HG03521 (cell line): ENCODE measurements around the gene CYSRT1.

Experiments used
- ATAC-seq: cut with Tn5 transposase; IDR thresholded peaks from one replicate; pipeline ENCODE4 v1.9.1; 2021; ENCODE audit warnings: mild to moderate bottlenecking, moderate library complexity; ENCODE audit not compliant: unreplicated experiment

The CYSRT1 gene

DNA sequence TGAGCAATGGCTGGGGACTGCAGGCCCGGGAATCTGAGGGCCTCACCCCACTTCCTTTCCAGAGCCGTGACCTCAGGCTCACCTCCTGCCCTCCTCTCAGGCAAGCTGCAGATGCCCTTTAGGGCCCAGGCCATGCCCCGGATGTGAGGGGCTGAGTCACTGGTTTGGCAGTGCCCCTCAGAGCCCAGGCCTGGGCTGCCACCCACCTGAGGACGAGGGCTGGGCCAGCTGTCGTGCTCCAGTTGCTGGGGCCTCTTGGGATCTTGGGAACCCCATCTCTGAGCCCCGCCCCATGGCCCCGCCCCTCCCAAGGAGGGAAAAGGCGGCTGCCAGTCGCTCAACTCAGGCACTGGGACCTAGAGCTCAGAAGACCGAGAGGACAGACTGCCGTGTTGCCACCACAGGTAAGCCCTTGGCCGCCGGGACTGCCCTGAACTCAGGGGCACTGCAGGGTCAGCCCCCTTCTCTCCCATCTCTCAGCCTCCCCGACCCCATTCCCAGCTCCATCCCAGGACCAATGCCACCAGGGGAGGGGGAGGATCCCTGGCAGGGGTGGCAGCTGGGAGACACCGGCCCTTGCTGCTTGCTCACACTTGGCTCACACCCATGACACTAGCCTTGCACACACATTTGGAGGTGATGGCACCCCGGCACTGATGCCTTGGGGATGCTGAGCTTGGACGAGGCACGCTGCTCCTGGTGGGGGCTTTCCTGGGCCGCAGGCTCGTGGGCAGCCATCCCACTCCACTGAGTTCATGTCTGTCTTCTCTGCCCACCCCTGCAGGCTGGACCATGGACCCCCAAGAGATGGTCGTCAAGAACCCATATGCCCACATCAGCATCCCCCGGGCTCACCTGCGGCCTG is at the start of gene CYSRT1:
TSS of gene CYSRT1 (plus strand) at position 345 of the 865 bp plus-strand sequence. CDS start at position 793, 448 bp downstream.
- ATAC-seq = no peak

- no peak for ATAC-seq
Measured at GRCh38 chr9:137175345-137175961, 49.5 kb upstream of the CYSRT1 start.

- no peak for ATAC-seq
Measured at GRCh38 chr9:137176302-137177182, 48.4 kb upstream of the CYSRT1 start.

DNA sequence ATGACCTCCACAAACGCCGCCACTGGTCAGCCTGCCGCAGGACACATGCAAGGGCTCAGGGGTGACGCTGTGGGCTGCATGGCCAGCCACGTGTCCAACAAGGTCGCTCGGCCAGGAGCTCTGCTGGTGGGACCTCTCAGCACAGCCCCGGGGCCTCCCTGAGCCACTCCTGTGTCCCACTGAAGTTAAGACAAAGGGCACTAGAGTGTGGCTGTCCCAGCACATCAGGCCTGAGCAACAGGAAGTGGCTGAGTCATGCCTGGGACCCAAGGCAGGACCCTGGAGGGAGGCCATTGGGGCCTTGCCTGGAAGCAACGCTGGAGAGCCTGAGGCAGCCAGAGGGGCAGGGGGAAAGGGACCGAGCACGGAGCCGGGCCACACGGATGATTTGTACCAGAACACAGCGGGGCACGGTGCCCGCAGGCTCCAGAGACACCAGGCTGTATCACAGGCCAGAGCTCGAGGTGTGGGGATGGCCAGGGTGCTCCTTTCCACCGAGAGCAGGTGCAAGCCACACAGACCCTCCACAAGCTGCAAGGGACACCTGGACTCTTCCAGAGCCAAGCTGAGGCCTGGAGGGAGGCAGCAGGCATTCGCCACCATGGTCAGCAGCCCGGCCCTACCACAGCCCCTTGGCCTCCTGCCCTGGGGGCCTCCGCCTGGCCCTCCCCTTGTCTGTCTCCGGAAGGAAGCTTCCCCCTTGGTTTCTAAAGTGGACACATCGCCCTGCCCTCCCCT is 46.6 kb upstream of the CYSRT1 start:
- ATAC-seq = no peak

GRCh38 chr9:137178939-137179630 is 45.9 kb upstream of the CYSRT1 start:
- ATAC-seq = no peak

DNA sequence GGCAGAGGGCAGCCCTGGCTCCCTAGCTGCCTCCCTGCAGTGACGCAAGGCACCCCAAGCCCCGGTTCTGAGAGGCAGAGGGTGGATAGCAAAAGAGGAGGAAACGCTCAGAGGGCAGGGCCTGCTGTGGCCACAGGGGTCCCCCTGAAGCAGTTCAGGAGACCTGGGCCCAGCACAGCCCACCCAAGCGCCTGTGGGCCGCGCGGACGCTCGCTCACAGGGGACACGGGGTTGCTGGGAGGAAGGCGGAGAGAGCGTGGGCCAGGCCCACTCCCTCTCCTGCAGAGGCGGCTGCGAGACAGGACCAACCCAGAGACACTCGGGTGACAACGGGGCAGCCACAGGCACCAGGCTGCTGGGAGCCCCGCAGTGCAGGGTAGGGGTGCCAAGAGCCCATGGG is 45.2 kb upstream of the CYSRT1 start:
- no peak for ATAC-seq

DNA sequence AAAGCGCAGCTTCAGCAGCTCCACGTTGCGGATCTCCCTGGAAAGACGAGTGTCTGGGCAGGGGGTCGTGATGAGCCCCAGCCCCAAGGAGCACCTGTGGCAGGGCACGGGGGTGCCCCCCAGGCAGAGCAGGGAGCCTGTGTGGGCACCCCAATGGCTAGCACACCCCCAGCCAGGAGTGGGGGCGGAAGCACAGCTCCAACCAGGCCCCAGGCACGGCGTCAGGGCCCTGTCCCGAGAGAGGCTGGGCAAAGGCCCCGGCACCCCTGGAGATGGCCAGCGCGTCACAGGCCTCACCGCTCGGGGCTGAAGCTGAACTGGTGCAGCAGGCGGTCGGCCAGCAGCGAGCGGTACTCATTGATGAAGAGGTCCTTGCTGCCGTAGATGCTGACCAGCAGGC is 44.5 kb upstream of the CYSRT1 start:
- ATAC-seq = no peak

DNA sequence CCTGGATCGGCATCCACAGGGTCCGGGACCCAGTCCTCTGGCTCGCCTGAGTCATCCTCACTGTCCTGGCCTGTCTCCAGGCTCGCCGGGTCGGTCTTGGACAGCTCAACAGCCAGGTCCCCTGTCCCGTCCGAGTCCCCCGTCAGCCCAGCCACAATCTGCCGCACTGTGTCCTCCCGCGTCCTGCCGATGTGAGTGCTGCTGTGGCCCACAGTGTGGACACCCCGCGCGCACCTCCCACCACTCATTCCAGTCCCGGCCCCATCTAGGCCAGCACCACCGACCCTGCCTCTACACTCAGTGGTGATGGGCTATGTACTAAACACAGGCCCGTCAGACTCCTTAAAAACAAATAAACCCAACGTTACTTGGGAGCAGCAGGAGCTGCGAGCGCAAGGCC is 43.3 kb upstream of the CYSRT1 start:
- ATAC-seq = no peak

- ATAC-seq = no peak
Measured at GRCh38 chr9:137182836-137183235, 42.1 kb upstream of the CYSRT1 start.

GRCh38 chr9:137183980-137184595 is 40.9 kb upstream of the CYSRT1 start:
- no peak for ATAC-seq

GRCh38 chr9:137184881-137185660 is 39.9 kb upstream of the CYSRT1 start:
- ATAC-seq = no peak

DNA sequence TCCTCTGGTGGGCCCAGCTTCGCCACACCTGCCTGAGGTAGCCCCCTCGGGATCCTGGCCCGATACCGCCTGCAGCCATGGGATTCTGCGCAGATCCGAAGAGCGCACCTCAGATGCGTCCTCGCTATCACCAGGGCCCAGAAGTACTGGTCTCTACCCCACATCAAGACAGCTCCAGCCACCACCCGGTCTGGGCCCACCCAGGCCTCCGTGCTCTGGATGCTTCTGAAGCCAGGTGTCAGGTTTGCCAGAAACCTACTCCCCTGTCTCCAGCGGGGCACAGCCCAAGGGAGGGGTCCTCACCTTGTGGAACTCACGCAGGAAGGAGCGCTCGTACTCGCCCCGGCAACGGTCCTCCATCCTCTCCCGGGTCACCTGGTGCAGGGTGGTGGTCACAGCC is 39.1 kb upstream of the CYSRT1 start:
- ATAC-seq = no peak

- ATAC-seq = no peak
Measured at GRCh38 chr9:137186385-137186784, 38.6 kb upstream of the CYSRT1 start.

GRCh38 chr9:137187386-137187785 is 37.6 kb upstream of the CYSRT1 start:
- no peak for ATAC-seq

DNA sequence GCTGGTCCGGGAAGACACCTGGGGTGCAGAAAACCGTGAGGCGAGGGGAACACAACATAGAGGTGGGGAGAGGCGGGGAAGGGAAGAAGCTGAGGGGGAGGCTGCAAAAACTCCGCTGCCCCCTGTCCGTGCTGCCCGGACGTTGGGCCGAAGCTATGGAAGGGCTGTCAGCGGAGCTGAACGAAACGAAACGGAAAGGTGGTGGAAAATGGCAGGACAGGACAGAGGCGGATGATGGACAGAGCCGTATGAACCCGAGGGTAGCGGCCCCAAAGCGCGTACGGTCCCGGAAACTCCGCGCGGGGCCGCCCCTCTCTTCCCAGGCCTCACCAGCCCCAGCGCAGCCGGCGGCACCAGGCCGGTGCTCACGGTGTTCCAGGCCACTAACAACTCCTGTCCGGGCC is 36.9 kb upstream of the CYSRT1 start:
- ATAC-seq = peak; percentile 2

GRCh38 chr9:137188490-137189296 is 36.3 kb upstream of the CYSRT1 start, which contains the start of the genes ANAPC2 and SSNA1:
ANAPC2 (minus strand) TSS chr9:137188560; CDS start chr9:137188532, 28 bp downstream.
SSNA1 (plus strand) TSS chr9:137188676; CDS start chr9:137188727, 51 bp downstream.
- ATAC-seq = peak; percentile 76
